Erythroblast (primary cell): ENCODE data around the gene SOX18.

Source experiments
- GATA1 ChIP-seq: IDR thresholded peaks from 2 replicates; pipeline ENCODE4 v1.6.1; 2011; ENCODE audit warnings: low read depth, mild to moderate bottlenecking, control low read depth, low read length, moderate library complexity
- POLR2A ChIP-seq: IDR thresholded peaks from 2 replicates; pipeline ENCODE4 v1.6.1; 2011; ENCODE audit warnings: mild to moderate bottlenecking, low read length

- TF ChIP-seq POLR2A: no peak
- TF ChIP-seq GATA1: no peak
Observed at GRCh38 chr20:64051033-64051452, 1.6 kb upstream of the SOX18 start.
